ENCODE data around the gene TTC7B.

- TF ChIP-seq EZH2phosphoT487 (IDR thresholded peaks at IDR 0.05; ENCODE audit: insufficient read depth, low read depth) = no peak
- no peak for TF ChIP-seq EZH2 (IDR thresholded peaks at IDR 0.05; ENCODE audit: insufficient read depth, poor library complexity, severe bottlenecking)
These were observed 248.2 kb downstream of the TTC7B start for GRCh38 chr14:90567991-90568390.
